Thyroid gland (tissue), 4 donors: ENCODE data around the gene NAV2. TPM values are rescaled to one million over a fixed set of nuclear protein-coding genes. Genes with fewer than 3 reads are reported as not detected.
A peak's percentile ranks its signal among the peaks of the same experiment; 100 is the strongest.

Experiments used
- DNase-seq, 2 donors: peaks; one replicate each; pipeline ENCODE4 v3.0.0-alpha.2; 2019
- H3K27ac ChIP-seq, 3 donors: fragments of 200-600 bp; sonication (generic); 1 replicate in 2 of 3; 2 replicates in 1 of 3; pipeline ENCODE4 v1.5.1; 2016 to 2019; ENCODE audit warnings: mild to moderate bottlenecking in 1 of 3, moderate library complexity in 1 of 3
- H3K27me3 ChIP-seq: fragments of 200-600 bp; sonication (generic); one replicate; pipeline ENCODE4 v1.5.1; 2019
- H3K36me3 ChIP-seq, 2 donors: fragments of 200-600 bp; sonication (generic); one replicate each; pipeline ENCODE4 v1.5.1; 2016 to 2019
- H3K4me1 ChIP-seq, 2 donors: fragments of 200-600 bp; sonication (generic); one replicate each; pipeline ENCODE4 v1.5.1; 2017 to 2019
- H3K4me3 ChIP-seq, 3 donors: fragments of 200-600 bp; sonication (generic); replicated peaks in 1 of 3; 1 replicate in 2 of 3; 2 replicates in 1 of 3; pipeline ENCODE4 v1.5.1; 2016; ENCODE audit warnings: mild to moderate bottlenecking in 1 of 3
- H3K9me3 ChIP-seq: fragments of 200-600 bp; sonication (generic); one replicate; pipeline ENCODE4 v1.5.1; 2017
- POLR2A ChIP-seq, 2 donors: fragments of 450-650 bp; IDR thresholded peaks; one replicate each; pipeline ENCODE4 v1.6.1; 2017; ENCODE audit warnings: antibody characterized with exemption in 2 of 2, mild to moderate bottlenecking in 2 of 2, moderate library complexity in 1 of 2
- WGBS, 2 donors: methylation state at CpG; one replicate each; pipeline ENCODE4 v1.1.5; 2017; 5-methylcytosine and 5-hydroxymethylcytosine counted together
- intact Hi-C: fragments of 100-400 bp; cut with DNase I; formaldehyde crosslinking; loops from one replicate; pipeline ENCODE4 v1.15.1; 2023
- total RNA-seq, 4 donors: library from RNA; depleted of rRNA; stranded (reverse); fragments of >200 nt; gene quantifications; one replicate each; pipeline ENCODE4 v1.2.3, GENCODE V29; 2016
- TF ChIP-seq, protein P1 (sequence below), 6 experiments: fragments of 200-600 bp in 3 of 6; fragments of 450-650 bp in 3 of 6; sonication (generic) in 3 of 6; IDR thresholded peaks; one replicate each; pipeline ENCODE4 v1.5.1; 2016 to 2019; ENCODE audit warnings: antibody characterized with exemption in 6 of 6, mild to moderate bottlenecking in 2 of 6, inconsistent platforms in 1 of 6, moderate library complexity in 1 of 6

The NAV2 gene
- total RNA-seq, 4 donors from 2014 or later = 34.8 to 88.6 (median 54.5) TPM

DNA sequence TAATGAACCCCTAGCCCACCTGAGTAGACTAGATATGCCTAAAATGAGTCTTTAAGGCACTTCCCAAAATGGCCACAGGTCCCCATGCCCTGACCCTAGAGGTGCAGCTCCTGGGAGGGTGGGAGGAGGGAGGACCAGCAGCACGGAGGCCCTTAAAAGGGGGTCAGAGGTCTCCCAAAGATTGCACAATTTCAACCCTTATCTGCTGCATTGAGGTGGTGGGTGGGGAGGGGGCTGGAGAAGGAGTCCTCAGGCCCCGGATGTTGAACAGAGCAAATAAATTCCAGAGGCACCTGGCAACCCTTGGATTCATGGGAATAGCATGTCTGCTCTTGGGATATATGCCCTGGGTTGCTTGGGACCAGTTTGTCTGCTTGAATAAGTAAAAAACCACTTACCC, 57.6 kb downstream of the NAV2 start:
- DNase-seq = no peak
- no peak overlapping the region for H3K4me3 ChIP-seq
- H3K4me1 ChIP-seq = peaks cover 11 to 47% of the 10 kb centered on the region in 2 donors
- no peaks in the 10 kb centered on the region for H3K27me3 ChIP-seq
- intact Hi-C loops = loop anchor here (10.0 kb wide), 1 partner anchor 115 kb away; no protein-coding TSS in a partner anchor
- 50 to 59% methylated on average over 2 of the region's 2 CpGs for WGBS, 2 donors
- H3K9me3 ChIP-seq = no peaks in the 10 kb centered on the region
- H3K27ac ChIP-seq = no peak overlapping the region
- no peaks in the 10 kb centered on the region for H3K36me3 ChIP-seq
- TF ChIP-seq POLR2A (IDR thresholded peaks at IDR 0.05) = no peak

DNA sequence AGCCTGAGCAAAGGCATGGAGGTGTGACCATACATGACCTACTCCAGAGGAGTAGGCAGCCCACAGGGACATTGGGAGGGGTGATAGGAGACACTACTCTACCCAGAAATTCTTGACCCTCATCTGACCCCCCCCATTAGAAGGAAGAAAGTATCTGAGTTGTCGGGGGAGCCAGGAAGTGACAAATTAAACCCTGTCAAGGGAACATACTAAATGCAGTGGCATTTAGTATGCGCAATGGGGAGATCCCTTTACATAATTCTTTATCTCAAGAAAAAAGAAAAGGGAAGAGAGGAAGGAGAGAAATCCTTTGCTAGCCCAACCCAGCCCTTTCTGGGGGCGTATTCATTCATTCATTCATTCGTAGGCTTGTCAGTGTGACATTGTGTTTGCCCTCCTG, 58.8 kb downstream of the NAV2 start:
- no peaks in the 10 kb centered on the region for H3K27me3 ChIP-seq
- intact Hi-C loops = loop anchor here (10.0 kb wide), 1 partner anchor 113 kb away; no protein-coding TSS in a partner anchor
- H3K36me3 ChIP-seq = no peaks in the 10 kb centered on the region
- H3K9me3 ChIP-seq = no peaks in the 10 kb centered on the region
- H3K4me3 ChIP-seq = no peak overlapping the region
- 89 to 91% methylated on average over 4 of the region's 4 CpGs for WGBS, 2 donors
- H3K27ac ChIP-seq = no peak overlapping the region
- TF ChIP-seq, protein P1, sequence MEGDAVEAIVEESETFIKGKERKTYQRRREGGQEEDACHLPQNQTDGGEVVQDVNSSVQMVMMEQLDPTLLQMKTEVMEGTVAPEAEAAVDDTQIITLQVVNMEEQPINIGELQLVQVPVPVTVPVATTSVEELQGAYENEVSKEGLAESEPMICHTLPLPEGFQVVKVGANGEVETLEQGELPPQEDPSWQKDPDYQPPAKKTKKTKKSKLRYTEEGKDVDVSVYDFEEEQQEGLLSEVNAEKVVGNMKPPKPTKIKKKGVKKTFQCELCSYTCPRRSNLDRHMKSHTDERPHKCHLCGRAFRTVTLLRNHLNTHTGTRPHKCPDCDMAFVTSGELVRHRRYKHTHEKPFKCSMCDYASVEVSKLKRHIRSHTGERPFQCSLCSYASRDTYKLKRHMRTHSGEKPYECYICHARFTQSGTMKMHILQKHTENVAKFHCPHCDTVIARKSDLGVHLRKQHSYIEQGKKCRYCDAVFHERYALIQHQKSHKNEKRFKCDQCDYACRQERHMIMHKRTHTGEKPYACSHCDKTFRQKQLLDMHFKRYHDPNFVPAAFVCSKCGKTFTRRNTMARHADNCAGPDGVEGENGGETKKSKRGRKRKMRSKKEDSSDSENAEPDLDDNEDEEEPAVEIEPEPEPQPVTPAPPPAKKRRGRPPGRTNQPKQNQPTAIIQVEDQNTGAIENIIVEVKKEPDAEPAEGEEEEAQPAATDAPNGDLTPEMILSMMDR (IDR thresholded peaks at IDR 0.05) = no peak
- TF ChIP-seq POLR2A (IDR thresholded peaks at IDR 0.05) = no peak
- DNase-seq = no peak
- peaks cover 11 to 41% of the 10 kb centered on the region in 2 donors for H3K4me1 ChIP-seq

DNA sequence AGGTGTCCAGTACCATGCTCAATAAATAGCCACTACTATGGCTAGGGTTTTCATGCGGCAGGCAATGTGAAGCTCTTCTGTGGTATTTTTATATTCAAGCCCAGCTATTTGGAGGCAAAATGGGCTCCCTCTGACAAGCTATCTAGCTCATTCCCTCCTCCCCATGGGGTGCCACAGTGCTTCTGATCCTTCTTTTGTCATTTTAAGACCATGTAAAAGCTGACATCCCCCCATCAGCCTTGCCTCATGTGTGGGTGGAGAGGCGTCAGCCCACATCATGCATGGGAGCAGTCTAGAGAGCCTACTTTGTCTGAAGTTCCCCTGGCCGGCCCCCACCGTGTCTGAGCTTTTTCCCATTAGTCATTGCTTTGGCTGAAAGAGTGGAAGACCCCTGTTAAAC, 59.8 kb downstream of the NAV2 start:
- DNase-seq = peak in 1 of 2 donors; percentile 29
- Histone ChIP-seq H3K36me3 (no peaks in the 10 kb centered on the region), H3K27ac (no peak overlapping the region), H3K4me1 (peaks cover 11 to 42% of the 10 kb centered on the region in 2 donors), H3K27me3 (no peaks in the 10 kb centered on the region), H3K4me3 (no peak overlapping the region), H3K9me3 (no peaks in the 10 kb centered on the region)
- intact Hi-C loops = loop anchor here (10.0 kb wide), 1 partner anchor 112 kb away; no protein-coding TSS in a partner anchor
- TF ChIP-seq, protein P1 (IDR thresholded peaks at IDR 0.05) = no peak
- no peak for TF ChIP-seq POLR2A (IDR thresholded peaks at IDR 0.05)
- WGBS, 2 donors = 71% methylated on average over 4 of the region's 4 CpGs

DNA sequence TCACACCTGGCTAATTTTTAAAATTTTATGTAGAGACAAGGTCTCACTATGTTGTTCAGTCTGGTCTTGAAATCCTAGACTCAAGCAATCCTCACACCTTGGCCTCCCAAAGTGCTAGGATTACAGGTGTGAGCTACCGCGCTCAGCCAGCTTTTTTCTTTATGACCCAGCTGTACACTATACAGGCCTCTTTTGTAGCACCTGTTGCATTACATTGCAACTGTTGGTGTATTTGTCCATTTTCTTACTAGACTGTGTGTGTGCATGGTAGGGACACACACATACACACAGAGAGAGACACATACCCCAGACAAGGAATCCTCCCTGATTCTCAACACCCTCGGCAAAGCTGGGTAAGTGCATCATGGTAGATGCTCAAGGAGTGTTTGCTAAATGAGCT, 61.7 kb downstream of the NAV2 start:
- no peak overlapping the region for H3K27ac ChIP-seq
- no peaks in the 10 kb centered on the region for H3K9me3 ChIP-seq
- H3K36me3 ChIP-seq = no peaks in the 10 kb centered on the region
- no peak overlapping the region for H3K4me3 ChIP-seq
- WGBS, 2 donors = 97 to 100% methylated on average over 3 of the region's 3 CpGs
- intact Hi-C loops = loop anchor here (10.0 kb wide), 1 partner anchor 110 kb away; no protein-coding TSS in a partner anchor
- DNase-seq = no peak
- no peak for TF ChIP-seq POLR2A (IDR thresholded peaks at IDR 0.05)
- TF ChIP-seq, protein P1 (IDR thresholded peaks at IDR 0.05) = no peak
- H3K27me3 ChIP-seq = no peaks in the 10 kb centered on the region
- peaks cover 9 to 44% of the 10 kb centered on the region in 2 donors for H3K4me1 ChIP-seq

DNA sequence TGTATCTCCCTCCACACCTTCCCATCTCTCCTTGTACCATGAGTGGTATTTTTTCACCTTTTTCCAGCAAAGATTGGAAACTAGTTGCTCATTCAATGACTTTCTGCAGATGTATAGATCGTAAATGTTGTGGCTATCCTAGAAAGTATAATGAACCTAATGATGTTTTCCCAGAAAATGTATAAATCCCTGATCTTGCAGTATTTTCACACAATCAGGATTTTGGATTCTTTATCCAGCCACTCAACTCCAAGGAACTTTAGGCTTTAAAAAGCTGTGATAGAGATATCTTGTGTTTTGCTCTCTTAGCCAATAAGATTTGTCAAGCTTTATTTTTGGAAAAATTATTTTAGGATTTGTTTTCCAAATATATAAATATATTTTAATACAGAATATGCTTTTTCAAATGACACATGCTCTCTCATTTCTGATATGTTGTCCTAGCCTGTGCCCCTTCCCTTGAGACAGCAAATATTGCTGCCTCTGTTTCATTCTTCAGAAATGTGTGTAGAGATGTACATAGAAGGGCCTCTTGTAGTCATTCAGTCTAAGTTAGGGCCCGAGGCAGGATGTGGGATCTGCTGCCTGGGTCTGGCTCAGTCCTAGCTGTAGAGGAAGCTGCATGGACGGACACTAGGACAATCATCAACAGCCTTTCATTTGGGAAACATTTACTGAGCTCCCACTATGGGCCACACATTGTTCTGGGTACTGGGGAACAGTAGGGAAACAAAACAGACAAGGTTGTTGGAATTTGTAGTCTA, 62.4 kb downstream of the NAV2 start:
- TF ChIP-seq POLR2A (IDR thresholded peaks at IDR 0.05) = no peak
- intact Hi-C loops = loop anchor here (10.0 kb wide), 1 partner anchor 110 kb away; no protein-coding TSS in a partner anchor

DNA sequence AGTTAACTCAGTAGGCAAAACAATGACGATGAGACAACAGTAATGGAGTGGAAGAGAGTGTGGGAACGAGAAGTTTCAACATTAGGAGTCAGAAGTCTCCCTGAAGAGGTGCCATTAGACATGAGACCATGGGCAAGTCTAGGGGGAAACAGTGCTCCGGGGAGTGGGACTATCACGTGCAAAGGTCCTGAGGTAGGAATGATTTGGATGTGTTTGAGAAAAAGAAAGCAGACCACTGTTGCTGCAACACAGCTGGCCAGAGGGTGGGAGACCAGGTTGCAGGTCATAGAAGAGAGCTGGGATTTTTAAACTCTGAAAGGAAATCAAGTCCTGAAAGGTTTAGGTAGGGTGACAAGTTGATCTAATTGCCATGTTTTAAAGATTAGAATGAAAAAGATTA, 63.0 kb downstream of the NAV2 start:
- 81 to 95% methylated on average over 4 of the region's 4 CpGs for WGBS, 2 donors
- H3K9me3 ChIP-seq = no peaks in the 10 kb centered on the region
- H3K4me3 ChIP-seq = no peak overlapping the region
- no peaks in the 10 kb centered on the region for H3K27me3 ChIP-seq
- intact Hi-C loops = loop anchor here (10.0 kb wide), 1 partner anchor 109 kb away; no protein-coding TSS in a partner anchor
- no peak for TF ChIP-seq POLR2A (IDR thresholded peaks at IDR 0.05)
- TF ChIP-seq, protein P1 (IDR thresholded peaks at IDR 0.05) = no peak
- no peak overlapping the region for H3K27ac ChIP-seq
- no peak for DNase-seq
- no peaks in the 10 kb centered on the region for H3K36me3 ChIP-seq
- H3K4me1 ChIP-seq = peaks cover 8 to 43% of the 10 kb centered on the region in 2 donors

More for the DNA sequence above, 62.4 kb downstream of the NAV2 start:
- Histone ChIP-seq H3K27ac (no peak overlapping the region), H3K27me3 (no peaks in the 10 kb centered on the region), H3K9me3 (no peaks in the 10 kb centered on the region), H3K4me1 (peaks cover 12 to 44% of the 10 kb centered on the region in 2 donors), H3K36me3 (no peaks in the 10 kb centered on the region), H3K4me3 (no peak overlapping the region)
- DNase-seq = no peak
- 73 to 88% methylated on average over 3 of the region's 3 CpGs for WGBS, 2 donors
